RWPE1 (cell line): ENCODE measurements around the gene POLD2.

ENCODE experiments used
- CTCF ChIA-PET: fragments of 350-600 bp; sonication (Branson Sonifier 250); formaldehyde crosslinking; extraction: SDS; loops from one replicate; lab custom pipeline; 2021; lab: Yijun Ruan, JAX
- POLR2A ChIA-PET: fragments of 400-600 bp; formaldehyde crosslinking; extraction: SDS; loops from one replicate; lab custom pipeline; 2020; ENCODE audit warnings: antibody characterized with exemption; ENCODE audit not compliant: low non-redundant PET; lab: Yijun Ruan, JAX
- DNase-seq: peaks from one replicate; pipeline ENCODE4 v3.0.0; 2012; ENCODE audit warnings: low spot score
- H3K27ac ChIP-seq: fragments of 450-650 bp; 2 replicates; pipeline ENCODE4 v1.5.1; 2017
- CTCF ChIP-seq: fragments of 450-650 bp; conservative IDR thresholded peaks from 2 replicates; pipeline ENCODE4 v1.5.1; 2017; ENCODE audit warnings: low read depth, mild to moderate bottlenecking

The POLD2 gene

DNA sequence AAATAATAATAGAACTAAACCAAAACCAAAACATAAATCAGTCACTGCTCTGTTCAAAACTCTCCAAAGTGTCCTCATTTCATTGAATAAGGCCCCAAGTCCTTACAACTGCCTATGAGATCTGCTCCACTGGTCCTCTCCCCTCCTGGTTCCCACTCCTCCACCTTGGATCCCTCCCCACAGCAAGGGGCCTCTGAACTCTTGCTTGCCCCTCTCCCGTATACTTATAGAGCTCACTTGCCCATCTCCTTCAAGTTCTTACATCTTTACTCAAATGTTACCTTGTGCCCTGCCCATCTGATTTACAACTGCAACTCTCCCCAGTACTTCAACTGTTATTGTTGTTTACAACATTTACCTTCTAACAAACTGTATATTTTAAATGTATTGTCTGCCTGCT lies 819 bp downstream of the POLD2 start:
- ChIA-PET CTCF (interaction anchor here (0.6 kb wide), 2 partner anchors 23 to 51 kb away, joined by 3 read pairs; no protein-coding TSS in a partner anchor), POLR2A (interaction anchor here (0.7 kb wide), 1 partner anchor 79 kb away, joined by 3 read pairs; the partner anchor contains the start of gene YKT6)
- no peak for DNase-seq
- TF ChIP-seq CTCF = no peak
- H3K27ac ChIP-seq = no peak overlapping the region; the same call in 1 of the 2 replicates

DNA sequence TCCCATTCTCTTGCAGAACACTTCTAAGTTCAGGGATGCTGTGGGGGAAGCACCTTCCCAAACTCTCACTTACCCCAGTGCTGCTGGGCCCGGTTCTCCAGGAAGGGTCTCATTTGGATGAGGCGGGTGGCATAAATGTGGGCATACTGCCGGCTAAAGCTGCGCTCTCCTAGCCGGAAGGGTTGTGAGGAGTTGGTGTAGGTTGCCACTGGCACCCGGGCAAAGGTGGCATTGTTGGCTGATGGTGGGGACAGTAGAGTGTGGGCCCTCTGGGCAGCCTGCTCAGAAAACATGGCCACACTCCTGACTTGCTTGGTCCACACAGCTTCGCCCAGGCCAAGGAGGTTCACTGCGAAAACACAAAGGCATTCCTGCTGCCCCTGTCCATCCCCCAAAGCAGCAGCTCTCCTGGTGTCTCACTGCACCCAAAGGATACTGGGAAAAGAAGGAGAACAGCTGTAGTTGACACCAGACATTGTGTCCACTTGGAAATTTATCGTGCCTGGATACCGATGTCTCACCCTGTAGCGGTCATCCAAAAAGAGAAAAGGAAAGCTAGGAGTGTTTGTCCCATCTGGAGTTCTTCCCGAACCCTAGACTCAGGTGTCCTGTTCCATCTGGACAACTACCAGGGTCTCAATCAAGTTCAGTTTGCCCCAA lies 1.5 kb downstream of the POLD2 start:
- ChIA-PET POLR2A (no interaction called here), CTCF (interaction anchor here (0.5 to 0.6 kb wide), 3 partner anchors 22 to 122 kb away, joined by 3 read pairs; no protein-coding TSS in a partner anchor)
- H3K27ac ChIP-seq = peak overlapping the region; percentile 23
- no peak for TF ChIP-seq CTCF
- DNase-seq = no peak

DNA sequence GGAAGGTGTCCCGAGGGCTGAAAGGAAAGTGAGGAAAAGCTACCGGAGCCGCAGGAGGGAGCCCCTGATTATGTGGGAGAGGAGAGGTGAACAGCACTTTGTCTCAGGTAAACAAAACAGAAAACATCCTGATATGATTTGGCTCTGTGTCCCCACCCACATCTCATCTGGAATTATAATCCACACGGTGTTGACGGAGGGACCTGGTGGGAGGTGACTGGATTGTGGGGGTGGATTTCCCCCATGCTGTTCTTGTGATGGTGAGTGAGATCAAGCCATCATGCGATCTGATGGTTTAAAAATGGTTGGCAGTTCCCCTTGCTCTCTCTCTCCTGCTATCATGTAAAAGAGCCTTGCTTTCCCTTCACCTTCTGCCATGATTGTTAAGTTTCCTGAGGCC lies 3.0 kb downstream of the POLD2 start:
- POLR2A ChIA-PET = no interaction called here
- TF ChIP-seq CTCF = no peak
- CTCF ChIA-PET = no interaction called here
- no peak for DNase-seq
- H3K27ac ChIP-seq = peak overlapping the region; percentile 57; the same call in 1 of the 2 replicates

DNA sequence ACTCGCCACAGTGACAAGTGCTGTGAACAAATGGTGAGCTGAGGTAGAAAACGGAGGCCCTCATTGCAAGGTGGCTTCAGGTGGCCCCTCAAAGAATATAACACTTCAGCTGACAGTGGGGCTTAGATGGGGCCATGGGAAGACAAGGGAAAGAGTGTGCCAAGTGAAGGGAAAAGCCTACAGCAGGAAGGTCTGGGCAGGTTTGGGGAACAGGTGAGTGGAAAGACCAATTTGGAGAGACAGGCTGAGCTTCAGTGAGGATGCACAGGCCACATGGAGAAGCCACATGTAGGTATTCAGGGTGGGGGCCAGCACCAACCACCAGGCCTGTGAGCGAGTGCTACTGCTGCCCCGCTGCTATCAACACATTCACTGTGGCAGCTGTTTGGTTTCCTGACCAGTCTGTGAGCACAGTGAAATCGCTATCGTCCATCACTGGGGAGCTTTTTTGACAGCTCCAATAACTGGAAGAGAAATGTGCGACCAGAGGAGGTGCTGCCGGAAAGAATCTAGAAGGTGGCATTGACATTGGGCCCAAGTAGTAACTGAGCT lies 3.4 kb downstream of the POLD2 start:
- no peak for DNase-seq
- ChIA-PET CTCF (interaction anchor here (0.6 kb wide), 1 partner anchor 97 kb away, joined by 3 read pairs; no protein-coding TSS in a partner anchor), POLR2A (interaction anchor here (0.5 kb wide), 1 partner anchor 13 kb away, joined by 7 read pairs; no protein-coding TSS in a partner anchor)
- no peak for TF ChIP-seq CTCF
- peak overlapping the region; percentile 57 for H3K27ac ChIP-seq

- ChIA-PET POLR2A (no interaction called here), CTCF (no interaction called here)
- peak overlapping the region; percentile 57 for H3K27ac ChIP-seq
- no peak for TF ChIP-seq CTCF
- no peak for DNase-seq
Measured at GRCh38 chr7:44117801-44118429, 5.4 kb downstream of the POLD2 start.

DNA sequence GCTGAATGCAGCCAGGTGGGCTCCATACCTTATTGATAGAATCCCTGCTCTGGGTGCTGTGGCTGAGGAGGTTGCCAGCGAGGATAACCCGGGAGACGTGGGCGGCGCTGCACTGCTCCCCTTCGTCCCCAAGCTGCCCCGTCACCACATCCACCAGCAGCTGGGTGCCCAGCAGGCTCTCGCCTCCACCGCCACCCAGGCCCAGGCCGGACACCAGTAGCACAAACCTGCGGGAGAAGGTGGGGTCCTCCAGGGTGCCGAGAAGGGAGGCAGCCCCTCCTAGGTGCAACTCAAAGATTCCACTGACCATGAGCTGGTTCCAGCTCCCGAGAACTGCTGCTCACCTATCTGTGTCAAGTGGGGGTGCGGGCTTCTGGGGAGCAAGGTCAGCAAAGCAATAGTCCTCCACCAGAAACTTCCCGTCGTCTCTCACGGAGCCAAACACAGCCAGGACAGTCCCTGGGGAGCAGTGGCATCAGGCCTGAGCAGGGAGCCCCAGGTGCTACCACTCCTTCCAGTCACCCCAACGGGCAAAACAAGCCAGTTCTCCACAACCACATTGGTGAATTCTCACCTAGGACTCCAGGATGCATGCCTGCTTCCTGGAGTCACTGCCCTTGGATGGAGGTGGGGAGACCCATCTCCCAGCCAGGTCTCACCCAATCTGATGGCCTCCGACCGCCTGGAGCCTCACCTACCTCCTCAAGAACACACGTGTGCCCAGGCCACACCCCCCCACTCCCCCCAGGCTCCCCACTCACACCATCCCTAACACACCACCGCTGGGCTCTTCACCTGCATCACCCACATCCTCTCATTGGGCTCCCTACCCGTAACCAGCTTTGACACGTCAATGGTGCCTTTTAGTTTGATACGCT lies 6.3 kb downstream of the POLD2 start:
- no peak for TF ChIP-seq CTCF
- ChIA-PET CTCF (interaction anchor here (0.6 to 0.7 kb wide), 2 partner anchors 450 to 456 kb away, joined by 3 read pairs; no protein-coding TSS in a partner anchor), POLR2A (no interaction called here)
- H3K27ac ChIP-seq = peak overlapping the region; percentile 57
- no peak for DNase-seq
